HepG2 (cell line): ENCODE measurements around the gene CSPG5. TPM values are rescaled to one million over a fixed set of nuclear protein-coding genes. Genes with fewer than 3 reads are reported as not detected.
A peak's percentile ranks its signal among the peaks of the same experiment; 100 is the strongest.

ENCODE experiments used
- ARID3A ChIP-seq: IDR thresholded peaks from 2 replicates; pipeline ENCODE4 v1.6.1; 2012; ENCODE audit warnings: low read depth, low read length, improper control_type of control experiment
- ATF2 ChIP-seq: sonication (generic); formaldehyde crosslinking; IDR thresholded peaks from 2 replicates; pipeline ENCODE4 v1.4.0; 2020; ENCODE audit warnings: missing genetic modification reagents
- BRCA1 ChIP-seq: sonication (generic); formaldehyde crosslinking; IDR thresholded peaks from 2 replicates; pipeline ENCODE4 v1.4.0; 2020; ENCODE audit warnings: missing genetic modification reagents
- CEBPB ChIP-seq: IDR thresholded peaks from 2 replicates; pipeline ENCODE4 v1.6.1; 2011; ENCODE audit warnings: low read depth, low read length, improper control_type of control experiment, borderline replicate concordance
- E2F1 ChIP-seq: sonication (generic); formaldehyde crosslinking; IDR thresholded peaks from 2 replicates; pipeline ENCODE4 v1.5.0; 2020; ENCODE audit warnings: missing genetic modification reagents
- ELF3 ChIP-seq: IDR thresholded peaks from 2 replicates; pipeline ENCODE4 v1.6.1; 2016; ENCODE audit warnings: missing genetic modification reagents, missing compliant biosample characterization
- KAT7 ChIP-seq: IDR thresholded peaks from 2 replicates; pipeline ENCODE4 v1.6.1; 2018; ENCODE audit warnings: borderline replicate concordance, missing compliant biosample characterization
- KLF9 ChIP-seq: IDR thresholded peaks from 2 replicates; pipeline ENCODE4 v1.6.1; 2016; ENCODE audit warnings: low read depth
- SAP130 ChIP-seq: IDR thresholded peaks from 2 replicates; pipeline ENCODE4 v1.6.1; 2016; ENCODE audit warnings: low read depth
- TFDP2 ChIP-seq: sonication (generic); formaldehyde crosslinking; IDR thresholded peaks from 2 replicates; pipeline ENCODE4 v1.4.0; 2020; ENCODE audit warnings: missing genetic modification reagents
- ZBTB39 ChIP-seq: sonication (generic); formaldehyde crosslinking; IDR thresholded peaks from 2 replicates; pipeline ENCODE4 v1.5.0; 2020; ENCODE audit warnings: missing genetic modification reagents
- ZBTB4 ChIP-seq: sonication (generic); formaldehyde crosslinking; IDR thresholded peaks from 2 replicates; pipeline ENCODE4 v1.4.0; 2020; ENCODE audit warnings: missing genetic modification reagents, mild to moderate bottlenecking, borderline replicate concordance
- ZNF160 ChIP-seq: sonication (generic); formaldehyde crosslinking; IDR thresholded peaks from 2 replicates; pipeline ENCODE4 v1.8.0; 2022; ENCODE audit warnings: mild to moderate bottlenecking, inconsistent platforms, missing genetic modification reagents
- ZNF83 ChIP-seq: sonication (generic); formaldehyde crosslinking; IDR thresholded peaks from 2 replicates; pipeline ENCODE4 v1.4.0; 2020; ENCODE audit warnings: missing genetic modification reagents, mild to moderate bottlenecking, borderline replicate concordance
- ZSCAN9 ChIP-seq: IDR thresholded peaks from 2 replicates; pipeline ENCODE4 v1.6.1; 2016; ENCODE audit warnings: borderline replicate concordance
- polyA plus RNA-seq, 8 experiments: library from polyadenylated mRNA; depleted of rRNA in 3 of 8; stranded (reverse) in 7 of 8; unstranded in 1 of 8; fragments of >200 nt; fragmentation: Illumina TruSeq in 4 of 8; extraction: Trizol in 4 of 8; gene quantifications; 2 replicates each; pipeline versions ENCODE4 v1.2.1 to v1.2.3, GENCODE V29; 2011 to 2016; ENCODE audit warnings: low read depth in 4 of 8, missing spikeins in 1 of 8, mixed read lengths in 1 of 8; ENCODE audit not compliant: insufficient read depth in 1 of 8
- total RNA-seq, 5 experiments: library from RNA; depleted of rRNA; stranded (reverse); fragments of >200 nt; fragmentation: Illumina TruSeq; extraction: Trizol; gene quantifications; 2 replicates each; pipeline ENCODE4 v1.2.3, GENCODE V29; 2016; ENCODE audit warnings: low read depth in 1 of 5

Gene CSPG5
- total and polyA plus RNA-seq, 2 of the 13 experiments (the other 11 are each of a cell fraction or from before 2014, with no cell fraction given) = 0.07 to 0.15 TPM

GRCh38 chr3:47522082-47522987, 56.3 kb downstream of the CSPG5 start (continued):
- 0 out of 2 replicates have a peak, but pooled peaks have one; percentile 32 for TF ChIP-seq ZBTB4 (CRISPR knock-in tag)
- no peak for TF ChIP-seq BRCA1 (CRISPR knock-in tag)
- no peak for TF ChIP-seq ARID3A
- TF ChIP-seq KLF9 (CRISPR knock-in tag) = peak; percentile 66; the same call in 1 of the 2 replicates
- TF ChIP-seq SAP130 (CRISPR knock-in tag) = peak; percentile 84
- no peak for TF ChIP-seq ZNF160 (CRISPR knock-in tag)
- TF ChIP-seq ELF3 (CRISPR knock-in tag) = peak; percentile 29; the same call in 1 of the 2 replicates
- peak; percentile 44; the same call in 1 of the 2 replicates for TF ChIP-seq KAT7 (CRISPR knock-in tag)
- TF ChIP-seq ZNF83 (CRISPR knock-in tag) = no peak
- peak; percentile 66; the same call in 1 of the 2 replicates for TF ChIP-seq ATF2
- TF ChIP-seq TFDP2 (CRISPR knock-in tag) = peak; percentile 98
- TF ChIP-seq ZSCAN9 = 0 out of 2 replicates have a peak, but pooled peaks have one; percentile 54
- peak; percentile 70; the same call in 1 of the 2 replicates for TF ChIP-seq E2F1 (CRISPR knock-in tag)
- no peak for TF ChIP-seq ZBTB39 (CRISPR knock-in tag)
- no peak for TF ChIP-seq CEBPB
